ENCODE results near the gene PPP1R26.

DNA sequence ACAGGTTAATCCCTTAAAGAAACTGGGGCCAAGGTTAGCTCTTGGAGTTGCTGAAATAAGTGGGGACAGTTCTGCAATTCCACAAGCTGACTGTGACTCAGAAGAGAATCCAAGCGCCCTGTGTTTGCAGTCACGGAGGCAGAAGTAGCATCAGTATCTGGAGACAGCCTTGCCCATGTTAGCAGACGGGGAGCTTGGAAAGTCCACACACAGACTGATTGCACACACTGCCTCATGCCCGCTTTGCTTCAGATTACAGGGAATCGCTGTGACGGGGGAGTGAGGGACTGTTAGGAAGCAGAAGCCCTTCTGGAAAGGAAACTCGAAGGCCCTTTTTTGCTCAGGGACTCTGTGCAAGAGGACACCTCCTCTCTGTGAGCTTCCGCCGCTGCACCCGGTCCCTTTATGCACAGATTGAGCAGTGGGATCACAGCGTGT lies 30.9 kb upstream of the PPP1R26 start:
- TF ChIP-seq, protein P1, sequence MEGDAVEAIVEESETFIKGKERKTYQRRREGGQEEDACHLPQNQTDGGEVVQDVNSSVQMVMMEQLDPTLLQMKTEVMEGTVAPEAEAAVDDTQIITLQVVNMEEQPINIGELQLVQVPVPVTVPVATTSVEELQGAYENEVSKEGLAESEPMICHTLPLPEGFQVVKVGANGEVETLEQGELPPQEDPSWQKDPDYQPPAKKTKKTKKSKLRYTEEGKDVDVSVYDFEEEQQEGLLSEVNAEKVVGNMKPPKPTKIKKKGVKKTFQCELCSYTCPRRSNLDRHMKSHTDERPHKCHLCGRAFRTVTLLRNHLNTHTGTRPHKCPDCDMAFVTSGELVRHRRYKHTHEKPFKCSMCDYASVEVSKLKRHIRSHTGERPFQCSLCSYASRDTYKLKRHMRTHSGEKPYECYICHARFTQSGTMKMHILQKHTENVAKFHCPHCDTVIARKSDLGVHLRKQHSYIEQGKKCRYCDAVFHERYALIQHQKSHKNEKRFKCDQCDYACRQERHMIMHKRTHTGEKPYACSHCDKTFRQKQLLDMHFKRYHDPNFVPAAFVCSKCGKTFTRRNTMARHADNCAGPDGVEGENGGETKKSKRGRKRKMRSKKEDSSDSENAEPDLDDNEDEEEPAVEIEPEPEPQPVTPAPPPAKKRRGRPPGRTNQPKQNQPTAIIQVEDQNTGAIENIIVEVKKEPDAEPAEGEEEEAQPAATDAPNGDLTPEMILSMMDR (IDR thresholded peaks at IDR 0.05 in 2 of 3, conservative IDR thresholded peaks at IDR 0.05 in 1 of 3; ENCODE audit: borderline replicate concordance in 1 of 3, insufficient read depth in 1 of 3, low read depth in 2 of 3, low read length in 2 of 3), result no peak
- no peak for TF ChIP-seq RAD21 (IDR thresholded peaks at IDR 0.05; ENCODE audit: low read depth)
- TF ChIP-seq SIN3A (IDR thresholded peaks at IDR 0.05; ENCODE audit: low read depth), result no peak
- TF ChIP-seq, protein P2, sequence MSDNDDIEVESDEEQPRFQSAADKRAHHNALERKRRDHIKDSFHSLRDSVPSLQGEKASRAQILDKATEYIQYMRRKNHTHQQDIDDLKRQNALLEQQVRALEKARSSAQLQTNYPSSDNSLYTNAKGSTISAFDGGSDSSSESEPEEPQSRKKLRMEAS (IDR thresholded peaks at IDR 0.05), result no peak
- TF ChIP-seq POLR2AphosphoS5 (IDR thresholded peaks at IDR 0.05; ENCODE audit: low read depth, low read length), result no peak
- no peak for TF ChIP-seq EGR1 (IDR thresholded peaks at IDR 0.05; ENCODE audit: low read depth)

Measured in HCT116 (cell line).